PC-9 (cell line): ENCODE data around the gene HPRT1. TPM values are rescaled to one million over a fixed set of nuclear protein-coding genes. Genes with fewer than 3 reads are reported as not detected.

Experiments
- BruUV-seq: library from RNA; stranded (reverse); fragments of 400-500 nt; replicated peaks from 2 replicates; lab custom pipeline; 2021; lab: Mats Ljungman, UMichigan
- CTCF ChIA-PET: fragments of 300-600 bp; sonication (Branson Sonifier 250); formaldehyde crosslinking; loops from one replicate; lab custom pipeline; 2022; ENCODE audit warnings: antibody characterized with exemption; lab: Charles Lee
- POLR2A ChIA-PET: fragments of 300-600 bp; sonication (Branson Sonifier 250); formaldehyde crosslinking; loops from one replicate; lab custom pipeline; 2022; ENCODE audit warnings: antibody characterized with exemption; ENCODE audit not compliant: unreplicated experiment; lab: Charles Lee
- DNase-seq, 2 experiments: peaks; one replicate each; pipeline versions ENCODE4 v3.0.0 to v3.0.0-alpha.2; 2015 to 2022; ENCODE audit warnings: mixed read lengths in 1 of 2
- H2AFZ ChIP-seq: fragments of 200-600 bp; sonication (generic); 2 replicates; pipeline ENCODE4 v1.8.1; 2017; ENCODE audit warnings: antibody characterized with exemption
- H3F3A ChIP-seq: fragments of 200-600 bp; sonication (generic); 2 replicates; pipeline ENCODE4 v1.8.1; 2017; ENCODE audit warnings: antibody characterized with exemption, mild to moderate bottlenecking, low read depth; ENCODE audit not compliant: insufficient read depth
- H3K27ac ChIP-seq: fragments of 200-600 bp; sonication (generic); 2 replicates; pipeline ENCODE4 v1.6.1; 2016; ENCODE audit warnings: mixed run types
- H3K27me3 ChIP-seq: fragments of 200-600 bp; sonication (generic); 2 replicates; pipeline ENCODE4 v1.6.1; 2016; ENCODE audit warnings: low read depth, mixed run types; ENCODE audit not compliant: insufficient read depth
- H3K36me3 ChIP-seq: fragments of 200-600 bp; sonication (generic); 2 replicates; pipeline ENCODE4 v1.6.1; 2016; ENCODE audit warnings: low read depth, mixed run types
- H3K4me1 ChIP-seq: fragments of 200-600 bp; sonication (generic); replicated peaks from 2 replicates; pipeline ENCODE4 v1.6.1; 2016; ENCODE audit warnings: mixed run types; ENCODE audit not compliant: insufficient read depth
- H3K4me2 ChIP-seq: fragments of 200-600 bp; sonication (generic); 2 replicates; pipeline ENCODE4 v1.6.1; 2017; ENCODE audit warnings: mixed run types
- H3K4me3 ChIP-seq: fragments of 200-600 bp; sonication (generic); 2 replicates; pipeline ENCODE4 v1.6.1; 2016; ENCODE audit warnings: mixed run types
- H3K79me2 ChIP-seq: fragments of 200-600 bp; sonication (generic); 2 replicates; pipeline ENCODE4 v1.6.1; 2017; ENCODE audit warnings: low read depth, mixed run types
- H3K9me2 ChIP-seq: fragments of 200-600 bp; sonication (generic); 2 replicates; pipeline ENCODE4 v1.8.1; 2017; ENCODE audit warnings: mild to moderate bottlenecking; ENCODE audit not compliant: insufficient read depth
- H3K9me3 ChIP-seq: fragments of 200-600 bp; sonication (generic); 2 replicates; pipeline ENCODE4 v1.8.1; 2016; ENCODE audit warnings: low read depth; ENCODE audit not compliant: insufficient read depth
- H4K20me1 ChIP-seq: fragments of 200-600 bp; sonication (generic); 2 replicates; pipeline ENCODE4 v1.8.1; 2017; ENCODE audit not compliant: insufficient read depth
- CTCF ChIP-seq: fragments of 200-600 bp; sonication (generic); conservative IDR thresholded peaks from 2 replicates; pipeline ENCODE4 v1.6.1; 2017; ENCODE audit warnings: mixed run types, antibody characterized with exemption, mild to moderate bottlenecking, moderate library complexity
- EZH2 ChIP-seq: fragments of 200-600 bp; sonication (generic); IDR thresholded peaks from 2 replicates; pipeline ENCODE4 v1.8.0; 2017; ENCODE audit warnings: antibody characterized with exemption, low read depth
- intact Hi-C: fragments of 100-400 bp; cut with micrococcal nuclease; formaldehyde crosslinking; loops from one replicate; pipeline ENCODE4 v1.10.0; 2022; ENCODE audit not compliant: unreplicated experiment
- total RNA-seq: library from RNA; stranded (reverse); gene quantifications from 2 replicates; pipeline ENCODE4 v1.2.3, GENCODE V29; 2021

Gene HPRT1
- total RNA-seq, 1 experiment from 2014 or later, result 61.7 TPM

- H3K9me2 ChIP-seq, result no peaks in the 10 kb centered on the region
- H3K36me3 ChIP-seq, result peaks cover 7% of the 10 kb centered on the region; the same call in 1 of the 2 replicates
- TF ChIP-seq EZH2, result no peak
- TF ChIP-seq CTCF, result no peak
- H3K27ac ChIP-seq, result 0 out of 2 replicates have a peak overlapping the region, but pooled peaks have one; percentile 7
- intact Hi-C loops, result loop anchor here (5.0 to 10.0 kb wide), 2 partner anchors 356 to 479 kb away; no protein-coding TSS in a partner anchor
- H3K4me3 ChIP-seq, result no peak overlapping the region
- no peak overlapping the region for H2AFZ ChIP-seq
- no peaks in the 10 kb centered on the region; the same call in 1 of the 2 replicates for H4K20me1 ChIP-seq
- no peak overlapping the region for H3K4me2 ChIP-seq
- ChIA-PET POLR2A (no interaction called here), CTCF (no interaction called here)
- H3K9me3 ChIP-seq, result no peaks in the 10 kb centered on the region
- BruUV-seq, result no TSS peak
- DNase-seq, result no peak
- H3F3A ChIP-seq, result peaks cover 7% of the 10 kb centered on the region
- H3K79me2 ChIP-seq, result no peaks in the 10 kb centered on the region
- no peaks in the 10 kb centered on the region for H3K27me3 ChIP-seq
- H3K4me1 ChIP-seq, result no peaks in the 10 kb centered on the region
Measured at GRCh38 chrX:134426281-134426680, 33.7 kb upstream of the HPRT1 start.

- ChIA-PET POLR2A (interaction anchor here (0.6 kb wide), 1 partner anchor 356 kb away, joined by 3 read pairs; no protein-coding TSS in a partner anchor), CTCF (no interaction called here)
- peaks cover 13% of the 10 kb centered on the region for H3K4me1 ChIP-seq
- no peak for TF ChIP-seq EZH2
- TF ChIP-seq CTCF, result no peak
- no peak overlapping the region for H3K4me3 ChIP-seq
- no TSS peak for BruUV-seq
- intact Hi-C loops, result no loop called here
- no peaks in the 10 kb centered on the region for H3K79me2 ChIP-seq
- peaks cover 6% of the 10 kb centered on the region for H3F3A ChIP-seq
- no peak overlapping the region for H2AFZ ChIP-seq
- H3K36me3 ChIP-seq, result peaks cover 3% of the 10 kb centered on the region; the same call in 1 of the 2 replicates
- no peaks in the 10 kb centered on the region for H3K27me3 ChIP-seq
- no peaks in the 10 kb centered on the region for H4K20me1 ChIP-seq
- DNase-seq, result peak in 1 of 2 experiments; percentile 55
- H3K9me3 ChIP-seq, result no peaks in the 10 kb centered on the region
- H3K27ac ChIP-seq, result peak overlapping the region; percentile 13; the same call in 1 of the 2 replicates
- H3K9me2 ChIP-seq, result no peaks in the 10 kb centered on the region
- H3K4me2 ChIP-seq, result no peak overlapping the region
Measured at GRCh38 chrX:134431894-134432293, 28.1 kb upstream of the HPRT1 start.

- ChIA-PET CTCF (no interaction called here), POLR2A (no interaction called here)
- Histone ChIP-seq H3K79me2 (no peaks in the 10 kb centered on the region), H3K4me3 (no peak overlapping the region), H3K4me2 (no peak overlapping the region), H4K20me1 (no peaks in the 10 kb centered on the region), H3F3A (peaks cover 12% of the 10 kb centered on the region; the same call in 1 of the 2 replicates), H3K27ac (no peak overlapping the region), H3K9me2 (no peaks in the 10 kb centered on the region), H3K36me3 (no peaks in the 10 kb centered on the region), H3K27me3 (no peaks in the 10 kb centered on the region), H3K9me3 (no peaks in the 10 kb centered on the region), H2AFZ (no peak overlapping the region), H3K4me1 (peaks cover 13% of the 10 kb centered on the region)
- no TSS peak for BruUV-seq
- TF ChIP-seq CTCF (no peak), EZH2 (no peak)
- intact Hi-C loops, result no loop called here
- DNase-seq, result peak in 1 of 2 experiments; percentile 60
Measured at GRCh38 chrX:134435894-134436293, 24.1 kb upstream of the HPRT1 start.
